ENCODE data around the gene FCN2. TPM values are rescaled to one million over a fixed set of nuclear protein-coding genes. Genes with fewer than 3 reads are reported as not detected.

The FCN2 gene
- total RNA-seq, 2 experiments from 2014 or later = not detected

DNA sequence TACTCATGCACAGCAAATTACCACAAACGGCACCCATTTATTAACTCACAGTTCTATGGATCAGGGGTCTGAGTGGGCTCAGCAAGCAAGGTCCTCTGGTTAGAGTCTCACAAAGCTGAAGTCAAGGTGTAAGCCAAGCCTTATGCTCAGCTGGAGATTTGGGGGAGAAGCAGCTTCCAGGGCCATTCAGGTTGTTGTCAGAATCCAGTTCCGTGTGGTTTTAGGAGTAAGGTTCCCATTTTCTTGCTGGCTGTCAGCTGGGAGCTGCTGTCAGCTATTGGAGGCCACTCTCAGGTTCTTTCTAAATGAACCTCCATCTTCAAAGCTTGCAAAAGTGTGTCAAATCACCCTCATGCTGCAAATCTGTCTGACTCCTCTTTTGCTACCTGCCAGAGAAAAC lies 17.7 kb downstream of the FCN2 start:
- Mint-ChIP-seq H3K27me3 (peaks cover 15% of the 10 kb centered on the region), H3K9me3 (peaks cover 9% of the 10 kb centered on the region), H3K36me3 (no peaks in the 10 kb centered on the region), H3K4me1 (ENCODE audit: low read depth) (no peaks in the 10 kb centered on the region), H3K4me3 (no peak overlapping the region), H3K27ac (no peak overlapping the region)
- intact Hi-C loops (cut with micrococcal nuclease) = no loop called here
- ChIA-PET POLR2A (no interaction called here), CTCF (no interaction called here)
- no peak for DNase-seq

DNA sequence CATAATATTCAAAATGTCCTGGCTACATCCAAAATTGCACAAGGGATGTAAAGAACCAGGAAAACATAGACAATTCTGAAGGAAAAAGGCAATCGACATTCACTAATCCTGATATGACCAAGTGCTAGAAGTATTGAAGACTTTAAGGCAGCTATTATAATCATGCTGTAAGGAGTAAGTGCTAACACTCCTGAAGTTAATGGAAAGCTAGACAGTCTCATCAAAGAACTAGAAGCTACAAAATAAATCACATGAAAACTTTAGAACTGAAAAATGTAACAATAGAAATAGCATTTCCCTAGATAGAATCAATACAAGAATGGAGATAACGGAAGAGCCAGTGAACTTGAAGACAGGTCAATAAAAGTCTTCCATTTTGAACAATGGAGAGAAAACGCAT lies 18.6 kb downstream of the FCN2 start:
- Mint-ChIP-seq H3K4me1 (ENCODE audit: low read depth) (no peaks in the 10 kb centered on the region), H3K36me3 (no peaks in the 10 kb centered on the region), H3K27ac (no peak overlapping the region), H3K9me3 (peaks cover 9% of the 10 kb centered on the region), H3K4me3 (no peak overlapping the region), H3K27me3 (peaks cover 16% of the 10 kb centered on the region)
- intact Hi-C loops (cut with micrococcal nuclease) = no loop called here
- CTCF ChIA-PET = no interaction called here
- POLR2A ChIA-PET = no interaction called here
- no peak for DNase-seq

DNA sequence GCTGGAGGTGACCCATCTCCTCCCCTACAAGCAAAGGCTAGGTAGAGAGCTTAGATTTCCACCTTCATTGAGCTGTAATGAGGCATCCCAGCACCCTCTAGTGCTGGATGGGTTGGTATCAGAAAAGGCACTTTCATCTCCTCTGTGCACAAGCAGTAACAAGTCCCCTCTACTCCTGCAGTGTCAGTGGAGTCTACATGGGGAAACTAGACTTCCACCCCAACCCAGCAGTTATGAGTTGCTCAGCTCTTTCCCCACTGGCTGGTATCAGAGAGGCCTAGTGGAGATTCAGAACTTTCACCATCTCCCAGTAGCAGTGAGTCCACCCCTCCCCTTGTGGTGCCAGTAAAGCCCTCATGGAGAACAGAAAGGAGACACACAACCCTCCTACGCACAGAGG lies 19.2 kb downstream of the FCN2 start:
- peaks cover 9% of the 10 kb centered on the region for H3K9me3 Mint-ChIP-seq
- no peak for DNase-seq
- CTCF ChIA-PET = no interaction called here
- H3K27me3 Mint-ChIP-seq = peaks cover 16% of the 10 kb centered on the region
- H3K36me3 Mint-ChIP-seq = no peaks in the 10 kb centered on the region
- no peak overlapping the region for H3K4me3 Mint-ChIP-seq
- no peaks in the 10 kb centered on the region for H3K4me1 Mint-ChIP-seq (ENCODE audit: low read depth)
- POLR2A ChIA-PET = interaction anchor here (0.6 kb wide), 1 partner anchor 635 kb away, joined by 3 read pairs; no protein-coding TSS in a partner anchor
- H3K27ac Mint-ChIP-seq = no peak overlapping the region
- intact Hi-C loops (cut with micrococcal nuclease) = no loop called here

DNA sequence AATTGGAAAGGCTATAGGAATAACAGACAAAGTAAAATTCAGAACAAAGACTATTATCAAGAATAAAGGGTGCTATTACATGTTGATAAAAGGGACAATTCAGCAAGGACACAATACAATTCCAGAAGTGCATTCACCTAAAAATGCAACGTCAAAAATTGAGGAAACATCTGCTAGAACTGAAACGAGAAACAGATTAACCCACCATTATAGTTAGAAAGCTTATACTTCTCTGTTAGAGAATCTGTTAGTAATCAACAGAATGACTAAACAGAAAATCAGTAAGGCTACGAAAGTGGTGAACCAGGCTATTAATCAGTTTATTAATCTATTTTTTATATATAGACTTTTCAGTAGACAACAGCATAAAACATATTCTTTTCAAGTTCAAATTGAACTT lies 22.3 kb downstream of the FCN2 start:
- Mint-ChIP-seq H3K27me3 (peaks cover 8% of the 10 kb centered on the region), H3K4me1 (ENCODE audit: low read depth) (no peaks in the 10 kb centered on the region), H3K27ac (no peak overlapping the region), H3K9me3 (peaks cover 9% of the 10 kb centered on the region), H3K36me3 (no peaks in the 10 kb centered on the region), H3K4me3 (no peak overlapping the region)
- ChIA-PET POLR2A (no interaction called here), CTCF (no interaction called here)
- no peak for DNase-seq
- intact Hi-C loops (cut with micrococcal nuclease) = no loop called here

DNA sequence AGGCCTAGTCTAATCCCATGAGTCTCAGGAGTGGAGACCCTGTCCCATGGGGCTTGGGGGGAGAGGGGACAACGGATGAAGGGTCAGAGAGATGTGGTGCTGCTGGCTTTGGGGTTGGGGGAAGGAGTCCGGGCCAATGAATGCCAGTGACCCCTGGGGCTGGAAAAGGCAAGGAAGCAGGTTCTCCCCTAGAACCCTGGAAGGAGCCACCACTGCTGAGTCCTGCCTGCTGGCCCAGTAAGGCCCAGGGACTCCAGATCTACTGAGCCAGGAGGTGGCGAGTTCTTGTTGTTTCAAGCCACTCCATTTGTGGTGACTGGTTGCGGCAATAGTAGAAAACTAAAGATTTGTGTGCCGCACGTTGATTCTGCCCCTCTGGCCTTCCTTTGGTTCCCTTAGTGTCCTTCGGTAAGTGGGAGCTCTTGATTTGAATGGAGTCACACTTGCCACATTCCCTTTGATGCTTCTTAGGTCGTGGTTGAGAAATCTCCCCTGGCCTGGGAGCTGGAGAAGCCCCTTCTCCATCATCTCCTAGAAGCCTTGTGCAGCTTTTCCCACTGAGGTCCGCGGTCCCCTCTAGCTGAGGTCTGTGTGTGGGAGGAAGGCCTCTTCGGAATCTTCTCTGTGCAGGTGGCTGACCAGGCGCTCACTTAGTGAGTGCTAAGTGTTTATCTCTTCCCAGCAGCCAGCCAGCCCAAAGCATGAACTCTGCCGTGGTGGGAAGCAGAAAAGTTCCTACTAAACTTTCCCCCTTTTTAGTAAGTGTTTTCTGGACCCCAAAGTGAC lies 28.1 kb downstream of the FCN2 start:
- no peaks in the 10 kb centered on the region for H3K4me1 Mint-ChIP-seq (ENCODE audit: low read depth)
- H3K27ac Mint-ChIP-seq = no peak overlapping the region
- ChIA-PET CTCF (no interaction called here), POLR2A (no interaction called here)
- no peaks in the 10 kb centered on the region for H3K9me3 Mint-ChIP-seq
- no peaks in the 10 kb centered on the region for H3K36me3 Mint-ChIP-seq
- peaks cover 12% of the 10 kb centered on the region for H3K27me3 Mint-ChIP-seq
- no peak for DNase-seq
- H3K4me3 Mint-ChIP-seq = no peak overlapping the region
- intact Hi-C loops (cut with micrococcal nuclease) = no loop called here

DNA sequence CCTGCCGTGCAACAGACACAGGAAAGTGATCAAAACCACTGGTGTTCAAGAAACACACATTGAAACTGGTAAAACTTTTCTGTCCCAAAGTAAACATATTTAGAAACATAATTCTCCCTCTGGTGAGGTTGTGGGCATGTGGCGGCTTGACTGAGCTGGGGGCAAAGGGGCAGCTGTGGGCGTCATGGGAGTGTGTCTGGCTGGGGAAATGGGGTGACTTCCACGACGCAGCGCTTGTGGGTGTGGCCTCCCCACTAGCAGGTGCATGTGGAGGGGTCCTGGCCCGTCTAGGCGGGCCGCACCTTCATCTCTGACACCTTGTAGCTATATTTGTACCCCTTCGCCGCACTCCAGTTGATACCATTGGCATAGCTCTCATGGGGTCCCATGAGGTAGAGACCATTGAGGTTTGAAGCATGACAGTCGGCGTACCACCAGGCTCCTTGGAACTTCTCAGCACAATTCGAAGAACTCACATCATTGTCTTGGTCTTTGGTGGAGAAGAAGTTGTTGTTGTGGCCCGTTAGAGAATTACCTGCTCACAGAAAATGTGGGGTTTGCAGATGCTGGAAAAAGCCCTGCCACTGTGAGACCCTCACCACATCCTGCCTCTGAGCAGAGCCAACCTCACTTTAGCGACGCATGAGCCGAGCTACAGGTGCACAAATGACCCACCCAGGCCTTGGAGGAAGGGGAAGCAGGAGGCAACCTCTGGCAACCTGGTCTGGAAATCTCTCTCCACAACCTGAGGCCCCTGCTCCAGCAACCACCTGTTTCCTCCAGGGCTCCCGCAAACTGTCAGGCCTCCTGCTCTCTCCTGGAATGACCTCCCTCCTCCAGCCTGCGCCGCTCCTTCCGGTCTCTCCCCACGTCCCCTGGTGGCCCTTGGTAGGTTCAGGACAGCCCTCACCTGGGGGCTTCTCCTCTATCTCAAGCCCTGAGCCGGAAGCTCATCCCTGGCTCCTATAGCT lies 29.2 kb downstream of the FCN2 start:
- intact Hi-C loops (cut with micrococcal nuclease) = no loop called here

DNA sequence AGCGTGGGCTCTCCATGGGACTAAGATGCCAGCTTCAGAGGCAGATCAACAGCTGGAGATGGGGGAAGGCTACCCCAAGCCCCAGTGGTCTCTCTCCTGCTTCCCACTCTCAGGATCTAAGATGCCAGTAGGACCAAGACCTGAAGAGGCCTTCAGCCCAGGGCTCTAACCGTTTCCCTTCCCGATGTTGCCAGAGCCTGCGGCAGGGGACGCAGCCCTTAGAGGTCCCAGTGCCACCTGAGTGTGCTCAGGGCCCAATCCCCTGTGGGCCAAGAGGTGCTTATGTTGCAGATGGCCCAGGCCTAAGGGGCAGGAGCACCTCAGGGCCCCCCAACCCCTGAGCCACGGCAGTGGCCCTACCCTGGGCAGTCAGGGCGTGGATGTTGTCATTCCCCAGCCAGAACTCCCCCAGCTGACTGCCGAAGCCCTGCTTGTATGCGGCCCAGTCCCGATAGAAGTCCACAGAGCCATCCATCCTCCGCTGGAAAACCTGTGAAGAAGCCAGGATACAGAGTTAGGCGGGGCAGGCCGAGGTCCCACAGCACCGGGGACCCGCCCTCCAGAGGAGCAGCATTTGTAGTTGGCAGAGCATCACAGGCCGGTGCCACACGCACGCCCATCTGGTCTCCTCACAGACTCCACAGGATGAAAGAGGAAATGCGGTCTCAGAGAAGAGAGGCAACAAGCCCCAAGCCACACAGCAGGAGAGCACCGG lies 31.7 kb downstream of the FCN2 start:
- no peaks in the 10 kb centered on the region for H3K9me3 Mint-ChIP-seq
- H3K27me3 Mint-ChIP-seq = peaks cover 9% of the 10 kb centered on the region
- no peak overlapping the region for H3K27ac Mint-ChIP-seq
- H3K4me1 Mint-ChIP-seq (ENCODE audit: low read depth) = no peaks in the 10 kb centered on the region
- DNase-seq = no peak
- H3K4me3 Mint-ChIP-seq = no peak overlapping the region
- ChIA-PET POLR2A (no interaction called here), CTCF (no interaction called here)
- intact Hi-C loops (cut with micrococcal nuclease) = no loop called here
- H3K36me3 Mint-ChIP-seq = no peaks in the 10 kb centered on the region

More for the DNA sequence above, 29.2 kb downstream of the FCN2 start:
- DNase-seq = no peak
- no peaks in the 10 kb centered on the region for H3K4me1 Mint-ChIP-seq (ENCODE audit: low read depth)
- H3K36me3 Mint-ChIP-seq = no peaks in the 10 kb centered on the region
- ChIA-PET POLR2A (no interaction called here), CTCF (no interaction called here)
- no peaks in the 10 kb centered on the region for H3K9me3 Mint-ChIP-seq
- no peak overlapping the region for H3K27ac Mint-ChIP-seq
- no peak overlapping the region for H3K4me3 Mint-ChIP-seq
- peaks cover 11% of the 10 kb centered on the region for H3K27me3 Mint-ChIP-seq

DNA sequence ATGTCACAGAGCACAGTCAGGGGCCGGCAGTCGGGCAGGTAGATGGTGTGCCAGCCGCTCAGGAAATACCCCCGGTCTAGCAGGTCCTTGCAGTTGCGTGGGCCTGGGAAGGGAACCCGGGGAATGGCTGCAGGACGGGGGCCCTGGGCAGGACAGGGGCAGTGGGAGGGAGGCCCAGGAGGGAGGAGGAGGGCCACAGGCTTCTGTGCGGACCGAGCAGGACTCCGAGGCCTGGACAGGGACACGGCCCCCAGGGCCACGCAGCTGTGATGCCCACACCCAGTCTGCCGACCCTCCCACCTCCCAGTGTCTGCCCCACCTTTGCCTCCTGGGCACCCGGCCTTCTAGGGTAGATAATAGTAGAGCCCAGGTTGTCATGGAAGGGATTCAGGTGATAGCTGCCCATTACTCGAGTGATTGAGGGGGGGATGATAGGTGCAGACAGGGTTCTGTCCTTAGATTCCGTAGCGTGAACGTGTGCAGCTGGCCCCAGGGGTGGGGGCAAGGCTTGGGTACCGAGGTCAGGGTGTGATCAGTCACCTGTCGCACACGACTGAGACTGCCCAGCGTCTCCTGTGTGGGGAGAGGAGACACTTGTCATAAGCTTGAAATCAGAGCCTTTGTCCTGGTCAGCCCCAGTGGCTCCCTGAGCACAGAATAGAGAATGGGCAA lies 32.6 kb downstream of the FCN2 start:
- no peak overlapping the region for H3K27ac Mint-ChIP-seq

DNA sequence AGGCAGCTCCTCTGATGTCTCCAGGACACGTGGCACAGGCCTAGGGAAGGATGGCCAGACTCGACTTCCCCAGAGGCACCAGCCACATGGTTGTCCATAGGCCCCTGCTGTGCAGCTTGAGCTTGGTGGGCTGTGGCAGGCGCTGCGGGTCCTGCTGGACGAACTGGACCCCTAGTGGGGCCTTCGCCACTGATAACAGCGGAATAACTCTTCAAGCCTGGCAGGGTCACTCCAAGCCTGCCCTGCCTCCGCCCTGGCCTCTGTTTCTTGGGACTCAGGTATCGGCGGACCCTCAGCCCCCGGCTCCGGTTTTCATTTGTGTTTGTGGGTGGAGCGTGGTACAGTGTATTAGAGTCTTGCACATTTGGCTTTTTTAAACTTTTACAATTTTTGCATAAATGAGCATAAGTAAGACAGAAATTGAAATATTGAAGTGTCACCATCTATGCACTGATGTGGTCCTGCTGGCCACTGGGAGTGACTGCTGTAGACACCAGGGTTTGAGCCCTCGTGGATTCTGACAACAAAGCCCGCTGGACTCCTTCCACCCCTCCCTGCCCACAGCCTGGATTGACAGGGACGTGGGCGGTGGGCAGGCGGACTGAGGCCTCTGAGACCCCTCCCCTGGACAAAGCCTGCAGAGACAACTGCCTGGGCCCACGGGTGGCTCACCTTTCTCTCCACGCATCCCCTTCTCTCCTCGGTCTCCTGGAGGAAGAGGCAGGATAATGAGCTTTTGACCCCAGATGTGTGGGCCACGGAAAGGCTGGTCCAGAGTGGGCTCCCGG lies 33.3 kb downstream of the FCN2 start:
- peaks cover 2% of the 10 kb centered on the region for H3K9me3 Mint-ChIP-seq
- intact Hi-C loops (cut with micrococcal nuclease) = no loop called here
- no peaks in the 10 kb centered on the region for H3K36me3 Mint-ChIP-seq
- no peaks in the 10 kb centered on the region for H3K4me1 Mint-ChIP-seq (ENCODE audit: low read depth)
- ChIA-PET POLR2A (no interaction called here), CTCF (no interaction called here)
- H3K4me3 Mint-ChIP-seq = no peak overlapping the region
- H3K27ac Mint-ChIP-seq = no peak overlapping the region
- peaks cover 9% of the 10 kb centered on the region for H3K27me3 Mint-ChIP-seq
- DNase-seq = no peak

More for the DNA sequence above, 32.6 kb downstream of the FCN2 start:
- no peak for DNase-seq
- CTCF ChIA-PET = no interaction called here
- intact Hi-C loops (cut with micrococcal nuclease) = no loop called here
- Mint-ChIP-seq H3K36me3 (no peaks in the 10 kb centered on the region), H3K9me3 (no peaks in the 10 kb centered on the region), H3K27me3 (peaks cover 9% of the 10 kb centered on the region), H3K4me1 (ENCODE audit: low read depth) (no peaks in the 10 kb centered on the region), H3K4me3 (no peak overlapping the region)
- POLR2A ChIA-PET = no interaction called here

DNA sequence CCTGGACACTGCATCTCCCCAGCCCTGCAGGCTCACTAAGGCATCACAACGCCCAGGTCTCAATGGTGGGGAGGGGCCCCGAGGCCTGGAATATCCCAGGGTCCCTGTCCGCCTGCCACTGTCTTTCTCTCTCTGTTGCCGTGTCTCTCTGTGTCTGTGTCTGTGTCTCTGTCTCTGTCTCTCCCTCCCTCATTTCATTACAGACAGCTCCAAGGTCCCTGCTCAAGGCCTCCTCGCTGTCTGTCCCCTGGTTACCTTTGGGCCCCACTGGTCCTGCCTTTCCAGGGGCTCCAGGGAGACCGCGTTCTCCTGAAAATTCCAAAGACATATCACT lies 33.9 kb downstream of the FCN2 start:
- Mint-ChIP-seq H3K27ac (no peak overlapping the region), H3K9me3 (peaks cover 6% of the 10 kb centered on the region), H3K4me1 (ENCODE audit: low read depth) (no peaks in the 10 kb centered on the region), H3K4me3 (no peak overlapping the region), H3K36me3 (no peaks in the 10 kb centered on the region), H3K27me3 (peaks cover 9% of the 10 kb centered on the region)
- intact Hi-C loops (cut with micrococcal nuclease) = no loop called here
- ChIA-PET CTCF (no interaction called here), POLR2A (no interaction called here)
- no peak for DNase-seq

DNA sequence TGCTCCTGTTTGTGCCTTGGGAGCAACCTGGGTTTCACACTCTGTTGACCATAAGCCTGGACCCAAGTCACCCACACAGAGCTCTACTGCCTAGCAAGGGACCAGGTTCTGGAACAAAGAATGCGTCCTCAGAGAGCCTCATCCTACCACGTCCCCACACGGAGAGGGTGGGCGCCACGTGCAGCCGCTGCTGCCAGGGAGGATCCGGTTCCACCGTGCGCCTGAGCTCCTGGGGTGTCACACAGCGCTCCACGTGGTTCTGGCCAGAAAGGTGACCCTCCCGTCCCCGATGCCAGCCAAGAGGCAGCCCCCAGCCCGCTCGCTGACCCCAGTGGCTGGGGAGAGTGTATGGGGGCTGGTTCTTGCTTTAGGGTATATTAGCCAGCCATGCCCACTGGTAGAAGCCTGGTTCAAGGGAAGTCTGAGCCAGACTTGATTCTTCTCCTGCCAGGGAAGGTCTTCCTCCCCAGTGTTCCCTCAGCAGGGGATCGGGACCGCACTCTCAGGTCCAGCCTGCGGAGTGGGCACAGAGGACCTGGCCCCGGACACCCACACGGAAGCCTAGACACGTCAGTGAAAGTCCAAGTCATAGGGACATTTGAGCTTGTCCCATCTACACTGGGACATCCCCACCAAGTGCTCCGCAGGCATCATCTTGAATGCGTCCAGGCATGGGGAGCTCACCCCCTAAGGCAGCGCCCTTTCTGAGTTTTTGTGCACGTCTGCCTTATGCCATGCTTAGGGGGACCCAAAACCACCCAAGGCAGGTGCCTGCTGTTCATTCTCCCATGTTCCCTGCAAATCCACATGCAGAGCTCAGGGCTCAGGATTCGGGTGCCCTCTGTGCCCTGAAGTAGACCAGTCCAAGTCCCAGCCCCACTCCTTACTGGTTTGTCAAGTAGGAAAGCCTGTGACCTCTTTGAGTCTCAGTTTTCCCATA lies 34.7 kb downstream of the FCN2 start:
- H3K36me3 Mint-ChIP-seq = no peaks in the 10 kb centered on the region
- H3K4me3 Mint-ChIP-seq = no peak overlapping the region
- DNase-seq = no peak
- intact Hi-C loops (cut with micrococcal nuclease) = no loop called here
- no peaks in the 10 kb centered on the region for H3K4me1 Mint-ChIP-seq (ENCODE audit: low read depth)
- H3K9me3 Mint-ChIP-seq = peaks cover 10% of the 10 kb centered on the region
- ChIA-PET CTCF (no interaction called here), POLR2A (no interaction called here)
- no peak overlapping the region for H3K27ac Mint-ChIP-seq
- peaks cover 10% of the 10 kb centered on the region for H3K27me3 Mint-ChIP-seq
